K562 (cell line): ENCODE results near the gene ARSD. TPM values are rescaled to one million over a fixed set of nuclear protein-coding genes. Genes with fewer than 3 reads are reported as not detected.

Source experiments
- CBFA2T2 ChIP-seq: fragments of 450-650 bp; conservative IDR thresholded peaks from 2 replicates; pipeline ENCODE4 v1.6.1; 2017; ENCODE audit warnings: mild to moderate bottlenecking
- CC2D1A ChIP-seq: fragments of 450-650 bp; IDR thresholded peaks from 2 replicates; pipeline ENCODE4 v1.6.1; 2017; ENCODE audit warnings: mild to moderate bottlenecking
- ETS2 ChIP-seq: IDR thresholded peaks from 2 replicates; pipeline ENCODE4 v1.6.1; 2016; ENCODE audit warnings: borderline replicate concordance, missing genetic modification characterization, mild to moderate bottlenecking, moderate library complexity, missing compliant biosample characterization; ENCODE audit not compliant: poor library complexity, severe bottlenecking
- FIP1L1 ChIP-seq: fragments of 200-400 bp; formaldehyde crosslinking; IDR thresholded peaks from 2 replicates; pipeline ENCODE4 v1.6.1; 2018; ENCODE audit warnings: mild to moderate bottlenecking, low read depth, low read length; ENCODE audit not compliant: poor library complexity, severe bottlenecking
- GTF2E2 ChIP-seq: fragments of 200-800 bp; sonication (Bioruptor generic); IDR thresholded peaks from 2 replicates; pipeline ENCODE4 v1.6.1; 2016; ENCODE audit warnings: missing genetic modification characterization, missing compliant biosample characterization
- KAT2B ChIP-seq: IDR thresholded peaks from one replicate; pipeline ENCODE4 v1.6.1; 2012; ENCODE audit warnings: low read depth, mild to moderate bottlenecking, control low read depth, inconsistent platforms, low read length, moderate library complexity
- KAT7 ChIP-seq: sonication (generic); formaldehyde crosslinking; IDR thresholded peaks from 2 replicates; pipeline ENCODE4 v1.8.0; 2022; ENCODE audit warnings: missing genetic modification reagents, mild to moderate bottlenecking, borderline replicate concordance
- MTA1 ChIP-seq: fragments of 450-650 bp; IDR thresholded peaks from 2 replicates; pipeline ENCODE4 v1.6.1; 2017; ENCODE audit warnings: borderline replicate concordance
- PHB ChIP-seq: fragments of 250-450 bp; sonication (Bioruptor Pico); IDR thresholded peaks from 2 replicates; pipeline ENCODE4 v1.5.0; 2021
- POLR2H ChIP-seq: IDR thresholded peaks from 2 replicates; pipeline ENCODE4 v1.6.1; 2016; ENCODE audit warnings: missing genetic modification characterization, low read depth, mild to moderate bottlenecking, control low read depth, missing compliant biosample characterization, moderate library complexity
- POLR3G ChIP-seq: IDR thresholded peaks from 2 replicates; pipeline ENCODE4 v1.6.1; 2011; ENCODE audit not compliant: insufficient read length, insufficient replicate concordance; ENCODE audit errors: extremely low read depth
- SIX5 ChIP-seq, 2 experiments: IDR thresholded peaks; 2 replicates each; pipeline ENCODE4 v1.6.1; 2011; ENCODE audit warnings: low read length in 2 of 2, borderline replicate concordance in 1 of 2, low read depth in 1 of 2, mild to moderate bottlenecking in 1 of 2, moderate library complexity in 1 of 2; ENCODE audit not compliant: insufficient read depth in 1 of 2
- SMARCA5 ChIP-seq: fragments of 450-650 bp; IDR thresholded peaks from 2 replicates; pipeline ENCODE4 v1.6.1; 2016
- SMC3 ChIP-seq: conservative IDR thresholded peaks from 2 replicates; pipeline ENCODE4 v1.6.1; 2011; ENCODE audit warnings: low read depth, low read length, improper control_type of control experiment; ENCODE audit not compliant: insufficient read depth
- SP2 ChIP-seq: IDR thresholded peaks from 2 replicates; pipeline ENCODE4 v1.6.1; 2011; ENCODE audit warnings: mild to moderate bottlenecking, low read depth, low read length, moderate library complexity; ENCODE audit not compliant: poor library complexity, severe bottlenecking; ENCODE audit errors: extremely low read depth
- TAL1 ChIP-seq: fragments of 450-650 bp; IDR thresholded peaks from 2 replicates; pipeline ENCODE4 v1.6.1; 2016; ENCODE audit warnings: mild to moderate bottlenecking
- ZNF354B ChIP-seq: fragments of 250-450 bp; sonication (Bioruptor Pico); IDR thresholded peaks from 2 replicates; pipeline ENCODE4 v1.4.0; 2020
- ZNF408 ChIP-seq: fragments of 250-450 bp; sonication (Bioruptor Pico); IDR thresholded peaks from 2 replicates; pipeline ENCODE4 v1.4.0; 2020; ENCODE audit warnings: low read depth, mild to moderate bottlenecking, moderate library complexity
- polyA plus RNA-seq, 8 experiments: library from polyadenylated mRNA; depleted of rRNA in 4 of 8; stranded (reverse) in 5 of 8; unstranded in 3 of 8; fragments of >200 nt; fragmentation: Nextera tagmentation in 2 of 8; fragmentation: Illumina TruSeq in 1 of 8; extraction: Ambion mirVana in 2 of 8; extraction: Trizol in 1 of 8; gene quantifications; 2 replicates each; pipeline versions ENCODE4 v1.2.1 to v1.2.3, GENCODE V29; 2011 to 2014; ENCODE audit warnings: inconsistent platforms in 1 of 8, missing spikeins in 1 of 8
- total RNA-seq, 7 experiments: library from RNA; depleted of rRNA in 6 of 7; stranded (reverse); fragments of >200 nt in 6 of 7; fragmentation: Illumina TruSeq in 2 of 7; extraction: Trizol in 2 of 7; gene quantifications; 2 replicates each; pipeline versions ENCODE4 v1.2.1 to v1.2.3, GENCODE V29; 2011 to 2021; ENCODE audit warnings: low replicate concordance in 1 of 7
- TF ChIP-seq, protein P1 (sequence below), 2 experiments: IDR thresholded peaks; 2 replicates each; pipeline ENCODE4 v1.6.1; 2011; ENCODE audit warnings: borderline replicate concordance in 1 of 2, control low read depth in 1 of 2, low read depth in 1 of 2, low read length in 1 of 2, mild to moderate bottlenecking in 1 of 2, mixed read lengths in 1 of 2, moderate library complexity in 1 of 2; ENCODE audit not compliant: insufficient read depth in 1 of 2, insufficient read length in 1 of 2, poor library complexity in 1 of 2, severe bottlenecking in 1 of 2; ENCODE audit errors: extremely low read depth in 1 of 2
- TF ChIP-seq, protein P2 (sequence below), 2 experiments: fragments of 250-450 bp in 1 of 2; fragments of 450-650 bp in 1 of 2; sonication (Bioruptor Pico) in 1 of 2; IDR thresholded peaks; 2 replicates each; pipeline versions ENCODE4 v1.6.1 to v1.8.0; 2016 to 2021; ENCODE audit warnings: mild to moderate bottlenecking in 2 of 2, moderate library complexity in 2 of 2, missing compliant biosample characterization in 1 of 2, missing genetic modification characterization in 1 of 2
- TF ChIP-seq, protein P3 (sequence below): fragments of 250-450 bp; sonication (Bioruptor Pico); IDR thresholded peaks from 2 replicates; pipeline ENCODE4 v1.8.0; 2021; ENCODE audit warnings: moderate library complexity, mild to moderate bottlenecking, inconsistent platforms
- TF ChIP-seq, protein P4 (sequence below): fragments of 450-650 bp; formaldehyde crosslinking; IDR thresholded peaks from 2 replicates; pipeline ENCODE4 v1.4.0; 2020; ENCODE audit warnings: mild to moderate bottlenecking, moderate library complexity

Gene ARSD
- total and polyA plus RNA-seq, 9 of the 15 experiments (the other 6 are each of a cell fraction or from before 2014, with no cell fraction given): 0.05 to 0.23 (median 0.09) TPM; not detected in 1

DNA sequence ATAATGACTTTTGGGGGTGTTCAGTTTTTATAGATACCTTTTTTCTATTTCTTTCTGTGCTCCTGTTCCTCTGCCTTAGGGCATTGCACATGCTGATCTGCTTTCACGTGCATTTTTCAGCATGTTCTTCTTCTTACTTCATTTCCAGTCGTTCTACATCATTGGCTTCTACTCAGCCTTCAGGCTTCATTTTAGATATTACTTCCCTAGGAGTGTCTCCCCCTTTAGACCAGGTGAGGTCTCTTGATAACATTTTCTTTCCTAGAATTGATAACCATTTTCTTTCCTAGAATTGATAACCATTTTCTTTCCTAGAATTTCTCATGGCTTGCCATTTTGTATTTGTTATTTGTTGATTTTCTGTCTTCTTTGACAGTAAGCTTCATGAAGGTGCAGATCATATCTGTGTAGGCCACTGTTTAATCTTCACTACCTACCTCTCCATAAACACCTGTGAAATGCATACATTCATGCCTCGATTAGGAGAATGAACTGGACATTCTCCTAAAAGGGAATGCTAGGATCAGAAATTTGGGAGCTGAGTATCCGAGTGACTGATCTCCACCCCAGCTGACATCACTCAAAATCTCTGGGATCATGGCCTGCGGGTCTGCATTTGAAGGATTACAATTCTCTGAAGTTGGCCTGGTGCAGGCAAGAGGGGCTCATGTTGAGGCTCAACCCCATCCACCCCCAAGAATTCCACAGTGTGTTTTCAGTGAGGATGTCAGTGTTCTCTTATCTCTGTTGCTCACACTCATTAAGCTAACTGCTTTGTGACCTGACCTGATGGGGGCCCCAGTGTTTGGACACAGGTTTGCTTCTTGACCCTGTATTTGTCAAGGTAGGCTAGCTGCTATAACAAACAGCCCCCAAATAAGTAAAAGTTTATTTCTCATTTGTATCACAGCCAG is 54.7 kb downstream of the ARSD start (continued):
- TF ChIP-seq, protein P1, sequence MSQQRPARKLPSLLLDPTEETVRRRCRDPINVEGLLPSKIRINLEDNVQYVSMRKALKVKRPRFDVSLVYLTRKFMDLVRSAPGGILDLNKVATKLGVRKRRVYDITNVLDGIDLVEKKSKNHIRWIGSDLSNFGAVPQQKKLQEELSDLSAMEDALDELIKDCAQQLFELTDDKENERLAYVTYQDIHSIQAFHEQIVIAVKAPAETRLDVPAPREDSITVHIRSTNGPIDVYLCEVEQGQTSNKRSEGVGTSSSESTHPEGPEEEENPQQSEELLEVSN (IDR thresholded peaks at IDR 0.05; ENCODE audit: borderline replicate concordance in 1 of 2, extremely low read depth in 1 of 2, insufficient read depth in 1 of 2, insufficient read length in 1 of 2, low read depth in 1 of 2, low read length in 1 of 2, poor library complexity in 1 of 2, severe bottlenecking in 1 of 2): no peak
- TF ChIP-seq POLR2H (tag): no peak
- TF ChIP-seq GTF2E2: no peak
- peak; percentile 71 for TF ChIP-seq TAL1
- no peak for TF ChIP-seq SMARCA5
- TF ChIP-seq FIP1L1: no peak
- no peak for TF ChIP-seq SIX5 (IDR thresholded peaks at IDR 0.05; ENCODE audit: borderline replicate concordance in 1 of 2, insufficient read depth in 1 of 2, low read depth in 1 of 2, low read length in 2 of 2)
- TF ChIP-seq, protein P2, sequence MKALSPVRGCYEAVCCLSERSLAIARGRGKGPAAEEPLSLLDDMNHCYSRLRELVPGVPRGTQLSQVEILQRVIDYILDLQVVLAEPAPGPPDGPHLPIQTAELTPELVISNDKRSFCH (CRISPR knock-in tag; IDR thresholded peaks at IDR 0.05): no peak
- TF ChIP-seq, protein P2 (tag; IDR thresholded peaks at IDR 0.05): no peak; the same call in 1 of the 2 replicates
- no peak for TF ChIP-seq ETS2 (tag)
- no peak for TF ChIP-seq POLR3G
- no peak for TF ChIP-seq ZNF408
- peak; percentile 69 for TF ChIP-seq CBFA2T2
- TF ChIP-seq KAT7 (CRISPR knock-in tag): no peak
- no peak for TF ChIP-seq SMC3
- TF ChIP-seq, protein P3, sequence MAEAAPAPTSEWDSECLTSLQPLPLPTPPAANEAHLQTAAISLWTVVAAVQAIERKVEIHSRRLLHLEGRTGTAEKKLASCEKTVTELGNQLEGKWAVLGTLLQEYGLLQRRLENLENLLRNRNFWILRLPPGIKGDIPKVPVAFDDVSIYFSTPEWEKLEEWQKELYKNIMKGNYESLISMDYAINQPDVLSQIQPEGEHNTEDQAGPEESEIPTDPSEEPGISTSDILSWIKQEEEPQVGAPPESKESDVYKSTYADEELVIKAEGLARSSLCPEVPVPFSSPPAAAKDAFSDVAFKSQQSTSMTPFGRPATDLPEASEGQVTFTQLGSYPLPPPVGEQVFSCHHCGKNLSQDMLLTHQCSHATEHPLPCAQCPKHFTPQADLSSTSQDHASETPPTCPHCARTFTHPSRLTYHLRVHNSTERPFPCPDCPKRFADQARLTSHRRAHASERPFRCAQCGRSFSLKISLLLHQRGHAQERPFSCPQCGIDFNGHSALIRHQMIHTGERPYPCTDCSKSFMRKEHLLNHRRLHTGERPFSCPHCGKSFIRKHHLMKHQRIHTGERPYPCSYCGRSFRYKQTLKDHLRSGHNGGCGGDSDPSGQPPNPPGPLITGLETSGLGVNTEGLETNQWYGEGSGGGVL (CRISPR knock-in tag): no peak
- 0 out of 2 replicates have a peak, but pooled peaks have one; percentile 10 for TF ChIP-seq CC2D1A
- no peak for TF ChIP-seq PHB
- TF ChIP-seq KAT2B: no peak
- no peak for TF ChIP-seq MTA1
- TF ChIP-seq SP2: no peak
- TF ChIP-seq, protein P4, sequence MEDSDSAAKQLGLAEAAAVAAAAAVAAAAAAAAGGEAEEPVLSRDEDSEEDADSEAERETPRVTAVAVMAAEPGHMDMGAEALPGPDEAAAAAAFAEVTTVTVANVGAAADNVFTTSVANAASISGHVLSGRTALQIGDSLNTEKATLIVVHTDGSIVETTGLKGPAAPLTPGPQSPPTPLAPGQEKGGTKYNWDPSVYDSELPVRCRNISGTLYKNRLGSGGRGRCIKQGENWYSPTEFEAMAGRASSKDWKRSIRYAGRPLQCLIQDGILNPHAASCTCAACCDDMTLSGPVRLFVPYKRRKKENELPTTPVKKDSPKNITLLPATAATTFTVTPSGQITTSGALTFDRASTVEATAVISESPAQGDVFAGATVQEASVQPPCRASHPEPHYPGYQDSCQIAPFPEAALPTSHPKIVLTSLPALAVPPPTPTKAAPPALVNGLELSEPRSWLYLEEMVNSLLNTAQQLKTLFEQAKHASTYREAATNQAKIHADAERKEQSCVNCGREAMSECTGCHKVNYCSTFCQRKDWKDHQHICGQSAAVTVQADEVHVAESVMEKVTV: no peak
- no peak for TF ChIP-seq ZNF354B
